Nephron (organoid): Measurements from ENCODE around the gene SEBOX.

ENCODE experiments used
- H3K27ac Mint-ChIP-seq, 3 experiments: 2 replicates each; pipeline ENCODE4 v1.8.0; 2020; ENCODE audit warnings: mixed read lengths in 3 of 3, mild to moderate bottlenecking in 2 of 3, moderate library complexity in 1 of 3
- H3K27me3 Mint-ChIP-seq: 2 replicates; pipeline ENCODE4 v1.8.0; 2021; ENCODE audit warnings: low read depth, mild to moderate bottlenecking, moderate library complexity, mixed read lengths
- H3K36me3 Mint-ChIP-seq: 2 replicates; pipeline ENCODE4 v1.8.0; 2020; ENCODE audit warnings: low read depth, mixed read lengths
- H3K4me1 Mint-ChIP-seq: 2 replicates; pipeline ENCODE4 v1.8.0; 2020; ENCODE audit warnings: mixed read lengths
- H3K4me3 Mint-ChIP-seq, 3 experiments: 2 replicates each; pipeline ENCODE4 v1.8.0; 2020; ENCODE audit warnings: mild to moderate bottlenecking in 3 of 3, mixed read lengths in 3 of 3, moderate library complexity in 2 of 3
- H3K9me3 Mint-ChIP-seq: 2 replicates; pipeline ENCODE4 v1.8.0; 2020; ENCODE audit warnings: mixed read lengths
- CTCF ChIP-seq, 3 experiments: fragments of 200-600 bp; sonication (generic); IDR thresholded peaks; one replicate each; pipeline ENCODE4 v1.5.0; 2021; ENCODE audit warnings: antibody characterized with exemption in 3 of 3; ENCODE audit not compliant: unreplicated experiment in 3 of 3

SEBOX gene

GRCh38 chr17:28317099-28317965 is 47.7 kb downstream of the SEBOX start:
- Mint-ChIP-seq H3K27ac (peak overlapping the region in 2 of 3 experiments; percentile 15 to 37), H3K4me1 (peaks cover 38% of the 10 kb centered on the region), H3K36me3 (no peaks in the 10 kb centered on the region), H3K4me3 (peak overlapping the region; percentile 88 to 97 (median 95)), H3K9me3 (no peaks in the 10 kb centered on the region), H3K27me3 (peaks cover 3% of the 10 kb centered on the region)
- no peak for TF ChIP-seq CTCF (IDR thresholded peaks at IDR 0.05; ENCODE audit: unreplicated experiment in 3 of 3)

- Mint-ChIP-seq H3K36me3 (no peaks in the 10 kb centered on the region), H3K4me1 (peaks cover 30% of the 10 kb centered on the region), H3K27ac (no peak overlapping the region), H3K27me3 (no peaks in the 10 kb centered on the region), H3K4me3 (peak overlapping the region in 2 of 3 experiments; percentile 6 to 17), H3K9me3 (no peaks in the 10 kb centered on the region)
- no peak for TF ChIP-seq CTCF (IDR thresholded peaks at IDR 0.05; ENCODE audit: unreplicated experiment in 3 of 3)
Measured at GRCh38 chr17:28315846-28316705, 48.9 kb downstream of the SEBOX start.

DNA sequence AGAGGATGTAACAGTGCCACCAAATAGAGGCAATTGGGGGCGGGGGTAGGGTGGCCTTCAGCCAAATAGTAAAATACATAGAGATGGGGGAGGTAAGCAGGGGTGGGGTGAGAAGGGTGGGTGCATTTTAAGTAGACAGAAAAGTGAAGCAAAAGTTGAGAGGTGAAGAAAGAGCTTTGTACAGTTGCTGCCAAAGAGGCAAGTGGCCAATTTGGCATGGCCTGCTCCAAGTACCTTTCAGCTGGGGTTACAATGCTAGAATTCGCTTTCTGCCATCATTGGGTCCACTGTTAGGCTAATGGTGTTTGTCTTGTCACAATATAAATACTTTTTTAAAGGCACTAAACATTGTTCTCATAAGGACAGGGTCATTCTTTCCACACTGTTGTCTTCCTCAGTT is 51.2 kb downstream of the SEBOX start:
- Mint-ChIP-seq H3K27ac (no peak overlapping the region), H3K36me3 (no peaks in the 10 kb centered on the region), H3K27me3 (no peaks in the 10 kb centered on the region), H3K4me3 (no peak overlapping the region), H3K9me3 (no peaks in the 10 kb centered on the region), H3K4me1 (peaks cover 11% of the 10 kb centered on the region)
- TF ChIP-seq CTCF (IDR thresholded peaks at IDR 0.05; ENCODE audit: unreplicated experiment in 3 of 3), result no peak
